Heart right ventricle (tissue), 16 donors: Measurements from ENCODE around the gene TBC1D22A. TPM values are rescaled to one million over a fixed set of nuclear protein-coding genes. Genes with fewer than 3 reads are reported as not detected.

Source experiments
- ATAC-seq, 8 donors: fragments of 200-7000 bp; cut with Tn5 transposase; one replicate each; pipeline ENCODE4 v1.9.1; 2020; ENCODE audit warnings: mild to moderate bottlenecking in 8 of 8, moderate library complexity in 8 of 8, moderate number of reproducible peaks in 1 of 8
- DNase-seq, 2 donors: peaks; one replicate each; pipeline ENCODE4 v3.0.0-alpha.2; 2020
- H3K27ac ChIP-seq, 10 donors: fragments of 200-600 bp; sonication (generic) in 2 of 10; one replicate each; pipeline versions ENCODE4 v1.5.0 to v1.8.0; 2020 to 2022; ENCODE audit warnings: mild to moderate bottlenecking in 3 of 10
- H3K27me3 ChIP-seq, 7 donors: fragments of 200-600 bp; one replicate each; pipeline ENCODE4 v1.8.0; 2021 to 2022; ENCODE audit warnings: mild to moderate bottlenecking in 2 of 7
- H3K36me3 ChIP-seq, 9 donors: fragments of 200-600 bp; sonication (generic) in 1 of 9; one replicate each; pipeline versions ENCODE4 v1.5.0 to v1.8.0; 2020 to 2022; ENCODE audit warnings: mild to moderate bottlenecking in 2 of 9
- H3K4me1 ChIP-seq, 9 donors: fragments of 200-600 bp; sonication (generic) in 1 of 9; one replicate each; pipeline versions ENCODE4 v1.5.0 to v1.8.0; 2020 to 2022; ENCODE audit warnings: mild to moderate bottlenecking in 4 of 9
- H3K4me3 ChIP-seq, 10 donors: fragments of 200-600 bp; sonication (generic) in 2 of 10; one replicate each; pipeline versions ENCODE4 v1.5.0 to v1.8.0; 2020 to 2022; ENCODE audit warnings: mild to moderate bottlenecking in 7 of 10, moderate library complexity in 2 of 10
- H3K9me3 ChIP-seq, 11 donors: fragments of 200-600 bp in 10 of 11; sonication (generic) in 2 of 11; one replicate each; pipeline versions ENCODE4 v1.5.0 to v1.8.0; 2013 to 2022; ENCODE audit warnings: mild to moderate bottlenecking in 2 of 11, control low read depth in 1 of 11, moderate library complexity in 1 of 11
- CTCF ChIP-seq, 9 donors: fragments of 200-600 bp; sonication (generic) in 2 of 9; IDR thresholded peaks; one replicate each; pipeline versions ENCODE4 v1.5.0 to v1.8.0; 2021 to 2022; ENCODE audit warnings: antibody characterized with exemption in 9 of 9, mild to moderate bottlenecking in 5 of 9, moderate library complexity in 1 of 9
- WGBS, 2 donors: extraction: QIAGEN DNeasy Blood & Tissue Kit; methylation state at CpG; one replicate each; pipeline ENCODE4 v1.1.7; 2013; ENCODE audit warnings: inconsistent platforms in 1 of 2; 5-methylcytosine and 5-hydroxymethylcytosine counted together
- intact Hi-C, 10 donors: fragments of 100-400 bp; cut with DNase I; formaldehyde crosslinking; loops; one replicate each; pipeline versions ENCODE4 v1.11.1 to v1.14.2; 2022
- polyA plus RNA-seq, 2 donors: library from polyadenylated mRNA; stranded (reverse); fragments of 200-250 nt; gene quantifications; one replicate each; pipeline ENCODE4 v1.2.3, GENCODE V29; 2013
- total RNA-seq, 10 donors: library from RNA; stranded (reverse); fragmentation: NEBNext Ultra II Directional in 3 of 10; extraction: Animal tissue kit (Norgen Biotek cat#: 25700) in 3 of 10; gene quantifications; one replicate each; pipeline versions ENCODE4 v1.2.1 to v1.2.4, GENCODE V29; 2021 to 2023
- donor health status: Arrhythmogenic right ventricular cardiomyopathy.
- donor health status: ischemic (EF 13 %, LVEDD 7.1; RV severe dilation, severe dysfunction).
- donor health status: healthy with polysubstance abuse.
- donor health status: DM: no; HTN: yes; CAD: no.
- donor health status: DM: no; HTN: no; CAD: no.
- donor health status: ischemic (EF 25% LVEDD 6.9; RV normal size, moderate dysfunction).
- donor health status: ischemic (EF 25% LVEDD 5.7; RV mildly dilated, moderate dysfunction).
- donor health status: healthy.
- donor health status: DM: yes; HTN: yes; CAD: no.
- donor health status: Ischemic cardiomyopathy.
- donor health status: ischemic (EF 35%, LVEDD 5.7; RV mildly dilated, moderate dysfunction).
- donor health status: nonischemic (EF 11% LVEDD 7.7; RV severe dilation, severe dysfunction).
- donor health status: DM: yes; HTN: yes; CAD: no.
- donor health status: PGD.
- donor health status: ischemic (EF 29% LVEDD 5.4; RV normal size, mild dysfunction).
- donor health status: nonischemic (EF 23%, LVEDD 6.1; RV moderate dilation, normal function).

TBC1D22A gene
- total and polyA plus RNA-seq, 12 donors = 7.2 to 27.9 (median 17.9) TPM

- 98% methylated on average over 7 of the region's 7 CpGs for WGBS, 2 donors
- DNase-seq (no peak), ATAC-seq (no peak)
- Histone ChIP-seq H3K9me3 (no peaks in the 10 kb centered on the region), H3K4me1 (peaks cover 0 to 27% (median 3%) of the 10 kb centered on the region in 9 donors), H3K36me3 (peaks cover 0 to 12% (median 0%) of the 10 kb centered on the region in 9 donors), H3K27ac (no peak overlapping the region), H3K4me3 (no peak overlapping the region), H3K27me3 (no peaks in the 10 kb centered on the region)
- no peak for TF ChIP-seq CTCF (IDR thresholded peaks at IDR 0.05)
- intact Hi-C loops = no loop called here
Measured at GRCh38 chr22:46946383-46946962, 184.0 kb downstream of the TBC1D22A start.

- no peak for TF ChIP-seq CTCF (IDR thresholded peaks at IDR 0.05)
- ATAC-seq (no peak), DNase-seq (no peak)
Measured at GRCh38 chr22:46947516-46948257, 185.2 kb downstream of the TBC1D22A start.

GRCh38 chr22:46948411-46949144, 186.1 kb downstream of the TBC1D22A start:
- ATAC-seq = no peak
- DNase-seq = no peak
- no peaks in the 10 kb centered on the region for H3K27me3 ChIP-seq
- no peak overlapping the region for H3K27ac ChIP-seq
- WGBS, 2 donors = 93 to 96% methylated on average over 16 of the region's 16 CpGs
- H3K9me3 ChIP-seq = no peaks in the 10 kb centered on the region
- no peak for TF ChIP-seq CTCF (IDR thresholded peaks at IDR 0.05)
- intact Hi-C loops = no loop called here
- H3K36me3 ChIP-seq = peaks cover 0 to 12% (median 0%) of the 10 kb centered on the region in 9 donors
- H3K4me3 ChIP-seq = no peak overlapping the region
- H3K4me1 ChIP-seq = peaks cover 0 to 10% (median 0%) of the 10 kb centered on the region in 9 donors

More at GRCh38 chr22:46947516-46948257, 185.2 kb downstream of the TBC1D22A start:
- intact Hi-C loops = no loop called here
- H3K4me3 ChIP-seq = no peak overlapping the region
- 81 to 83% methylated on average over 14 of the region's 14 CpGs for WGBS, 2 donors
- H3K4me1 ChIP-seq = peaks cover 0 to 18% (median 3%) of the 10 kb centered on the region in 9 donors
- H3K27ac ChIP-seq = no peak overlapping the region
- peaks cover 0 to 12% (median 0%) of the 10 kb centered on the region in 9 donors for H3K36me3 ChIP-seq
- no peaks in the 10 kb centered on the region for H3K9me3 ChIP-seq
- no peaks in the 10 kb centered on the region for H3K27me3 ChIP-seq

- Histone ChIP-seq H3K36me3 (peaks cover 0 to 12% (median 0%) of the 10 kb centered on the region in 9 donors), H3K27me3 (no peaks in the 10 kb centered on the region), H3K4me1 (peaks cover 0 to 9% (median 0%) of the 10 kb centered on the region in 9 donors), H3K9me3 (no peaks in the 10 kb centered on the region), H3K4me3 (no peak overlapping the region), H3K27ac (no peak overlapping the region)
- intact Hi-C loops = no loop called here
- 91 to 93% methylated on average over 12 of the region's 12 CpGs for WGBS, 2 donors
- no peak for TF ChIP-seq CTCF (IDR thresholded peaks at IDR 0.05)
- no peak for DNase-seq
- ATAC-seq = no peak
Measured at GRCh38 chr22:46951350-46951749, 188.9 kb downstream of the TBC1D22A start.
